ENCODE measurements around the gene EIF3I.

DNA sequence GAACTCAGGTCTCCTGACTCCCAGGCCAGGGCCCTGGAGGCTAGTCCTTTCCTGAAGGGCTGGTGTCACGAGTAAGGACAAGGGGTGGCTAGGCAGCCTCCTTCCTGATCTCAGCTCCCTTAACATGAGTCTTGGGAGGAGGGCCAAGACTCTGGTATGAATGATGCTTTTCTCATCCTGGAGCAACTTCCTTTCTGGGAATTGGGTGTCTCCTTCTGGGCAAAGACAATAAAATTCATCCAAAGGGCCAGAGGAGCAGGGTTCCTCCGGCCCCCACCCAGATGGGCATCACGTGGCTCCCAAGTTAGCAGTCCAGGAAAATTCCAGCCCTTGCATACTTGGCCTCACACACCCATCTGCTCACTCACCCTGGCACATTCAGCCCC lies 24.7 kb downstream of the EIF3I start, which contains the start of gene FAM167B:
- TF ChIP-seq, protein P1, sequence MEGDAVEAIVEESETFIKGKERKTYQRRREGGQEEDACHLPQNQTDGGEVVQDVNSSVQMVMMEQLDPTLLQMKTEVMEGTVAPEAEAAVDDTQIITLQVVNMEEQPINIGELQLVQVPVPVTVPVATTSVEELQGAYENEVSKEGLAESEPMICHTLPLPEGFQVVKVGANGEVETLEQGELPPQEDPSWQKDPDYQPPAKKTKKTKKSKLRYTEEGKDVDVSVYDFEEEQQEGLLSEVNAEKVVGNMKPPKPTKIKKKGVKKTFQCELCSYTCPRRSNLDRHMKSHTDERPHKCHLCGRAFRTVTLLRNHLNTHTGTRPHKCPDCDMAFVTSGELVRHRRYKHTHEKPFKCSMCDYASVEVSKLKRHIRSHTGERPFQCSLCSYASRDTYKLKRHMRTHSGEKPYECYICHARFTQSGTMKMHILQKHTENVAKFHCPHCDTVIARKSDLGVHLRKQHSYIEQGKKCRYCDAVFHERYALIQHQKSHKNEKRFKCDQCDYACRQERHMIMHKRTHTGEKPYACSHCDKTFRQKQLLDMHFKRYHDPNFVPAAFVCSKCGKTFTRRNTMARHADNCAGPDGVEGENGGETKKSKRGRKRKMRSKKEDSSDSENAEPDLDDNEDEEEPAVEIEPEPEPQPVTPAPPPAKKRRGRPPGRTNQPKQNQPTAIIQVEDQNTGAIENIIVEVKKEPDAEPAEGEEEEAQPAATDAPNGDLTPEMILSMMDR (IDR thresholded peaks at IDR 0.05) = no peak
- TF ChIP-seq, protein P2, sequence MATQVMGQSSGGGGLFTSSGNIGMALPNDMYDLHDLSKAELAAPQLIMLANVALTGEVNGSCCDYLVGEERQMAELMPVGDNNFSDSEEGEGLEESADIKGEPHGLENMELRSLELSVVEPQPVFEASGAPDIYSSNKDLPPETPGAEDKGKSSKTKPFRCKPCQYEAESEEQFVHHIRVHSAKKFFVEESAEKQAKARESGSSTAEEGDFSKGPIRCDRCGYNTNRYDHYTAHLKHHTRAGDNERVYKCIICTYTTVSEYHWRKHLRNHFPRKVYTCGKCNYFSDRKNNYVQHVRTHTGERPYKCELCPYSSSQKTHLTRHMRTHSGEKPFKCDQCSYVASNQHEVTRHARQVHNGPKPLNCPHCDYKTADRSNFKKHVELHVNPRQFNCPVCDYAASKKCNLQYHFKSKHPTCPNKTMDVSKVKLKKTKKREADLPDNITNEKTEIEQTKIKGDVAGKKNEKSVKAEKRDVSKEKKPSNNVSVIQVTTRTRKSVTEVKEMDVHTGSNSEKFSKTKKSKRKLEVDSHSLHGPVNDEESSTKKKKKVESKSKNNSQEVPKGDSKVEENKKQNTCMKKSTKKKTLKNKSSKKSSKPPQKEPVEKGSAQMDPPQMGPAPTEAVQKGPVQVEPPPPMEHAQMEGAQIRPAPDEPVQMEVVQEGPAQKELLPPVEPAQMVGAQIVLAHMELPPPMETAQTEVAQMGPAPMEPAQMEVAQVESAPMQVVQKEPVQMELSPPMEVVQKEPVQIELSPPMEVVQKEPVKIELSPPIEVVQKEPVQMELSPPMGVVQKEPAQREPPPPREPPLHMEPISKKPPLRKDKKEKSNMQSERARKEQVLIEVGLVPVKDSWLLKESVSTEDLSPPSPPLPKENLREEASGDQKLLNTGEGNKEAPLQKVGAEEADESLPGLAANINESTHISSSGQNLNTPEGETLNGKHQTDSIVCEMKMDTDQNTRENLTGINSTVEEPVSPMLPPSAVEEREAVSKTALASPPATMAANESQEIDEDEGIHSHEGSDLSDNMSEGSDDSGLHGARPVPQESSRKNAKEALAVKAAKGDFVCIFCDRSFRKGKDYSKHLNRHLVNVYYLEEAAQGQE (IDR thresholded peaks at IDR 0.05; ENCODE audit: insufficient read depth in 1 of 2, low read depth in 2 of 2, low read length in 1 of 2) = no peak
